ENCODE results near the gene GPX2. TPM values are rescaled to one million over a fixed set of nuclear protein-coding genes. Genes with fewer than 3 reads are reported as not detected.

The GPX2 gene
- total and polyA plus RNA-seq, 10 of the 15 experiments (the other 5 are each of a cell fraction or from before 2014, with no cell fraction given), result not detected

DNA sequence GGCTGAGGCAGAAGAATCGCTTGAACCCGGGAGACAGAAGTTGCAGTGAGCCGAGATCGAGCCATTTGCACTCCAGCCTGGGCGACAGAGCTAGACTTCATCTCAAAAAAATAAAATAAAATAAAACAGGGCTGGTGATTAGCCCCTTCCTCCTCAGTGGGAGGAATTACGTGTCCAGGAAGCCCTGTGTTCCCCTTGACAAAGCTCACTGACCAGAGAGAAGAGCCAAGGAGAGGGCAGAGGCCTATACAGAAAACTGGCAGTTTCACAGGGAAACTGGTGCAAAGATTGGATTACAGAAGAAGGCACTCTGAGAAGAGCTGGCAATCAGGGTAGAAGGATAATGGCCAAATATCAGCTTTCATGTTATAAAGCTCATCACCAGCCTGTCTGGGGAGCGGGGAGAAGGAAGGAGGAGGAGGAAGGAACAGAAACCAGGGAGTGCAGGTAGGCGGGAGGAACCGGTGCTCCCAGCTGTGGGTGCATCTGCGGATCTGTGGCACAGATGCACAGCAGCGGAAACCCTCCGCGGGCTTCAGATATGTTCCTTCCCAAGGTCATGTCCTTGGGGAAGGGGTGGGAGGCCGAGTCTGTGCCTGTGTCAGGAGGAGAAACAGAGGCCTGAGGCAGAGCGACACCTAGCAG lies 22.9 kb upstream of the GPX2 start:
- CTCF ChIA-PET, result interaction anchor here (0.7 to 2.5 kb wide), 5 partner anchors 12 to 55 kb away, joined by 3 to 10 read pairs (median 3); no protein-coding TSS in a partner anchor
- no peak for FAIRE-seq

DNA sequence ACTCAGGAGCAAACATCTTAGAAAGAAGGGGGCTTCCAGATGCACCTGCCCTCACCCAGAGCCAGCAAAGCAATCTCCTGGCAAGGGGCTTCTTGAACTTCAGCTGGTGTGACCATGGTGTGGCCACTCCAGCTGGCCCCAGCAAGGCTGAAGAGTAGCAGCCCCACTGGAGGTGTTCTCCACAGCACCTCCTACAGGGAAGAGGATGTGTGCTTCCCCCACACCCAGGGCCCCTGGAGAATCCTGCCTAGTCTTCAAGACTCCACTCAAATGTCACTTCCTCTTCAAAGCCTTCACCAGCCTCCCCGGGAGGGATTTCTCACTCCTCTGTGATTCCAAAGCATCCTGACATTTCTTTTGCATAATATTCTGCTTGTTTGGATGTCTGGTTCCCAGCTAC lies 21.1 kb upstream of the GPX2 start:
- no peak for DNase-seq (ENCODE audit: low read depth, low spot score)
- no peak overlapping the region for H3K4me2 ChIP-seq (ENCODE audit: control insufficient read depth, insufficient read depth)
- H2AFZ ChIP-seq (ENCODE audit: control insufficient read depth, low read depth, low read length), result no peak overlapping the region
- no peaks in the 10 kb centered on the region for H4K20me1 ChIP-seq (ENCODE audit: control insufficient read depth, insufficient read depth)
- SMC1A ChIA-PET (ENCODE audit: uncharacterized antibody, unreplicated experiment), result interaction anchor here (2.4 kb wide), 1 partner anchor 11 kb away, joined by 9 read pairs; no protein-coding TSS in a partner anchor
- WGBS (ENCODE audit: insufficient coverage, insufficient replicate concordance, low lambda C conversion rate, missing lambda C conversion rate), result 0% methylated on average over 1 of the region's 1 CpG
- intact Hi-C loops (cut with micrococcal nuclease; ENCODE audit: unreplicated experiment) (no loop called here), in situ Hi-C loops (cut with MboI) (no loop called here)
- 0 out of 3 replicates have a peak, but pooled peaks have one; percentile 34 for ATAC-seq
- no peak overlapping the region for H3K27ac ChIP-seq (ENCODE audit: control insufficient read depth, insufficient read depth)
- H3K36me3 ChIP-seq (ENCODE audit: control insufficient read depth in 2 of 2, insufficient read depth in 2 of 2, low read length in 1 of 2), result no peaks in the 10 kb centered on the region
- BruUV-seq (replicated peaks), result no TSS peak
- no peak overlapping the region for H3K9ac ChIP-seq (ENCODE audit: control insufficient read depth, insufficient read depth, low read length)
- CTCF ChIA-PET, result interaction anchor here (1.3 kb wide), 1 partner anchor 72 kb away, joined by 4 read pairs; no protein-coding TSS in a partner anchor
- no peaks in the 10 kb centered on the region for H3K4me1 ChIP-seq (ENCODE audit: control insufficient read depth, insufficient read depth, low read length)
- H3K9me3 ChIP-seq (replicated peaks; ENCODE audit: control insufficient read depth, insufficient read depth, low read length), result no peaks in the 10 kb centered on the region
- FAIRE-seq, result no peak
- H3K27me3 ChIP-seq (replicated peaks in 1 of 2; ENCODE audit: control insufficient read depth in 2 of 2, insufficient read depth in 2 of 2, low read length in 1 of 2), result no peaks in the 10 kb centered on the region
- no peaks in the 10 kb centered on the region for H3K79me2 ChIP-seq (ENCODE audit: control insufficient read depth, insufficient read depth, low read length)
- POLR2A ChIA-PET, result interaction anchor here (0.6 kb wide), 1 partner anchor 11 kb away, joined by 4 read pairs; no protein-coding TSS in a partner anchor
- RAD21 ChIA-PET (ENCODE audit: unreplicated experiment), result interaction anchor here (0.9 kb wide), 1 partner anchor 25 kb away, joined by 3 read pairs; no protein-coding TSS in a partner anchor
- no peak overlapping the region for H3K4me3 ChIP-seq
- TF ChIP-seq PAX8 (IDR thresholded peaks at IDR 0.05), result no peak
- no peak for TF ChIP-seq FOS (IDR thresholded peaks at IDR 0.05; ENCODE audit: borderline replicate concordance, extremely low read depth, insufficient read length)
- TF ChIP-seq TBL1XR1 (IDR thresholded peaks at IDR 0.05; ENCODE audit: low read depth, low read length), result no peak
- TF ChIP-seq CBX5 (IDR thresholded peaks at IDR 0.05; ENCODE audit: low read depth), result no peak
- TF ChIP-seq POLR2AphosphoS2 (IDR thresholded peaks at IDR 0.05; ENCODE audit: low read depth, low read length), result no peak
- TF ChIP-seq, protein P1, sequence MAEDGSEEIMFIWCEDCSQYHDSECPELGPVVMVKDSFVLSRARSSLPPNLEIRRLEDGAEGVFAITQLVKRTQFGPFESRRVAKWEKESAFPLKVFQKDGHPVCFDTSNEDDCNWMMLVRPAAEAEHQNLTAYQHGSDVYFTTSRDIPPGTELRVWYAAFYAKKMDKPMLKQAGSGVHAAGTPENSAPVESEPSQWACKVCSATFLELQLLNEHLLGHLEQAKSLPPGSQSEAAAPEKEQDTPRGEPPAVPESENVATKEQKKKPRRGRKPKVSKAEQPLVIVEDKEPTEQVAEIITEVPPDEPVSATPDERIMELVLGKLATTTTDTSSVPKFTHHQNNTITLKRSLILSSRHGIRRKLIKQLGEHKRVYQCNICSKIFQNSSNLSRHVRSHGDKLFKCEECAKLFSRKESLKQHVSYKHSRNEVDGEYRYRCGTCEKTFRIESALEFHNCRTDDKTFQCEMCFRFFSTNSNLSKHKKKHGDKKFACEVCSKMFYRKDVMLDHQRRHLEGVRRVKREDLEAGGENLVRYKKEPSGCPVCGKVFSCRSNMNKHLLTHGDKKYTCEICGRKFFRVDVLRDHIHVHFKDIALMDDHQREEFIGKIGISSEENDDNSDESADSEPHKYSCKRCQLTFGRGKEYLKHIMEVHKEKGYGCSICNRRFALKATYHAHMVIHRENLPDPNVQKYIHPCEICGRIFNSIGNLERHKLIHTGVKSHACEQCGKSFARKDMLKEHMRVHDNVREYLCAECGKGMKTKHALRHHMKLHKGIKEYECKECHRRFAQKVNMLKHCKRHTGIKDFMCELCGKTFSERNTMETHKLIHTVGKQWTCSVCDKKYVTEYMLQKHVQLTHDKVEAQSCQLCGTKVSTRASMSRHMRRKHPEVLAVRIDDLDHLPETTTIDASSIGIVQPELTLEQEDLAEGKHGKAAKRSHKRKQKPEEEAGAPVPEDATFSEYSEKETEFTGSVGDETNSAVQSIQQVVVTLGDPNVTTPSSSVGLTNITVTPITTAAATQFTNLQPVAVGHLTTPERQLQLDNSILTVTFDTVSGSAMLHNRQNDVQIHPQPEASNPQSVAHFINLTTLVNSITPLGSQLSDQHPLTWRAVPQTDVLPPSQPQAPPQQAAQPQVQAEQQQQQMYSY (CRISPR knock-in tag; IDR thresholded peaks at IDR 0.05), result no peak

More for the DNA sequence above, 22.9 kb upstream of the GPX2 start:
- ATAC-seq, result peak; percentile 32; the same call in 1 of the 3 replicates
- Histone ChIP-seq H3K4me2 (ENCODE audit: control insufficient read depth, insufficient read depth) (no peak overlapping the region), H3K36me3 (ENCODE audit: control insufficient read depth in 2 of 2, insufficient read depth in 2 of 2, low read length in 1 of 2) (no peaks in the 10 kb centered on the region), H3K79me2 (ENCODE audit: control insufficient read depth, insufficient read depth, low read length) (no peaks in the 10 kb centered on the region), H2AFZ (ENCODE audit: control insufficient read depth, low read depth, low read length) (no peak overlapping the region), H3K4me3 (no peak overlapping the region), H3K9ac (ENCODE audit: control insufficient read depth, insufficient read depth, low read length) (no peak overlapping the region), H3K27ac (ENCODE audit: control insufficient read depth, insufficient read depth) (no peak overlapping the region), H4K20me1 (ENCODE audit: control insufficient read depth, insufficient read depth) (no peaks in the 10 kb centered on the region), H3K4me1 (ENCODE audit: control insufficient read depth, insufficient read depth, low read length) (no peaks in the 10 kb centered on the region), H3K9me3 (replicated peaks; ENCODE audit: control insufficient read depth, insufficient read depth, low read length) (no peaks in the 10 kb centered on the region), H3K27me3 (replicated peaks in 1 of 2; ENCODE audit: control insufficient read depth in 2 of 2, insufficient read depth in 2 of 2, low read length in 1 of 2) (no peaks in the 10 kb centered on the region)
- BruUV-seq (replicated peaks), result no TSS peak
- TF ChIP-seq TAF1 (IDR thresholded peaks at IDR 0.05; ENCODE audit: borderline replicate concordance, low read depth, low read length) (no peak), SP1 (IDR thresholded peaks at IDR 0.05; ENCODE audit: low read depth, low read length) (no peak), CHD1 (IDR thresholded peaks at IDR 0.05; ENCODE audit: low read depth, low read length) (no peak), NRF1 (conservative IDR thresholded peaks at IDR 0.05; ENCODE audit: low read depth, low read length) (no peak), HDAC2 (IDR thresholded peaks at IDR 0.05) (no peak), LARP7 (IDR thresholded peaks at IDR 0.05) (no peak)
- DNase-seq (ENCODE audit: low read depth, low spot score), result no peak
- ChIA-PET POLR2A (interaction anchor here (0.6 kb wide), 1 partner anchor 23 kb away, joined by 7 read pairs; no protein-coding TSS in a partner anchor), SMC1A (ENCODE audit: uncharacterized antibody, unreplicated experiment) (interaction anchor here (1.0 to 2.1 kb wide), 4 partner anchors 9 to 271 kb away, joined by 3 to 6 read pairs (median 5); no protein-coding TSS in a partner anchor), RAD21 (ENCODE audit: unreplicated experiment) (interaction anchor here (1.4 kb wide), 1 partner anchor 13 kb away, joined by 3 read pairs; no protein-coding TSS in a partner anchor)
- in situ Hi-C loops (cut with MboI) (no loop called here), intact Hi-C loops (cut with micrococcal nuclease; ENCODE audit: unreplicated experiment) (no loop called here)
- WGBS (ENCODE audit: insufficient coverage, insufficient replicate concordance, low lambda C conversion rate, missing lambda C conversion rate), result 39% methylated on average over 15 of the region's 15 CpGs

Measured in GM12878 (cell line).